ENCODE results near the gene TBC1D22A.

TBC1D22A gene

DNA sequence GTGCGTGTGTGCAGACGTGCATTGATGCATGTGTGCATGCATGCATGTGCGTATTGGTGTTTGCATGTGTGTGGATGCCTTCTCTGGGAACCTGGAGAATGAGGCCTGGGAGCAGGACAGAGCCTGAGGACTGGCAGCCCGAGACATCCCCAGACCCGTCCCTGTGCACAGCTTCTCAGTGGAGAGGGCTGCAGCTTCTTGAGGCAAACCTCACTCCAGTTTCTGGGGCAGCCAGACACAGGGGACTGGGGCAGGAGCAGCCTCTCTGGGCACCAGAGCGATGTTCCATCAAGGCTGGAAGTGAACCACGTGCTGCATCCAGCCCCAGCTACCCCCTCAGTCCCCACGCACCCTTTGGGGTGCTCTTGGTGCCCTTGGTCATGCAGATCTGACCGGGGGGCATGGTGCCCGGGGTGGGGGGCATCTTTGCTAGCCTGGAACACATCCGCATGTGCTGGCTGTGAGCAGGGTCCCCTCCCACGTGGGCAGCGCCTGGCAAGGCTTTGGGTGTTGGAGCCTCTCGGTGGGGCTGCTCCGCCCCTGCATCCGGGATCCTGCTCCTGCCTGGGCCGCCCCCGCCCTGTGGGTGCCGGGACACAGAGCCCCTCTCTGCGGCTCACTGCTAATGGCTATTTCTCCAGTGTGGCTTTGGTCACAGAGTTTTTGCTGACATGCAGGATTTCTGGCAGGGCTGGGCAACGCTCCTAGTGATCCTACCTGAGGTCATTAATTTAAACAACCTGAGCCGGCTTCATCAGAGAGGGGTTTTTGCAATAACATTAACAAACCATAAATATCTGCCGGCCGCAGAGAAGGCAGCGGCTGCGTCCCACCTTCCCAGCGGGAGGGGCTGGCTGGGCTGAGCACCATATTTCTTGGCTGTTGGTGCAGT is 434.7 kb downstream of the TBC1D22A start:
- no peak for DNase-seq

DNA sequence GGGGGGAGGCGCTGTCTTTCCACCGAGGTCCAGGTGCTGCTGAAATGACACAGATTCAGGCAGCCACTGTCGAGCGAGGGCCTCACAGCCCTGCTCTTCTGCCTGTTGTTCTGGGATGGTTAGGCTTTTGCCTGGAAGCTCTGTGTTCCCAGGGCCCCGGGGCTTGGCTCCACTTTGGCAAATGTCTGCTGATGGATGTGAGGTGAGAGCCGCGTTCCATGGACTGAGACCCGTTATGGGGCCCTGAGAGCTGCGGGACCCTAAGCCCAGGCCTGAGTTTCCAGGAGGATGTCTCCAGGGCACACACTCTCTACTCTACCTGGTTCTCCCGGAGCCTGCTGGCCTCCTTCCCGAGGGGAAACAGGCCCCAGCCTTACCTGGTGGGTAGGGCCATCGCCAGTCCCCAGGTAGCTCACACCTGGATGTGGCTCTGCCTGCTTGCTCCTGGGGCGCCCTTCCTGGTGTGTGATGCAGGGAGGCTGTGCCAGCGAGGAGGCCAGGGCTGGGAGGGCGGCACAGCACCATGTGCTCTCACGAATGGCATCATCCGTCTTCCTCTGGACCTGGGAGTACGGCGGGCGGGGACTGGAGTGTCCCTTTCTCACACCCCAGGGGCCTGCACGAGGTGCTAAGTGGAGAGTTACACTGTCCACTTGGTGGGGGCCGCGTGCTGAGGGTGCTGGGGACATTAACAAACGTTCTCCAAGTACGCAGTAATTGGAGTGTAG is 435.5 kb downstream of the TBC1D22A start:
- DNase-seq, result no peak

GRCh38 chr22:47198801-47199251 is 436.4 kb downstream of the TBC1D22A start:
- DNase-seq, result no peak

DNA sequence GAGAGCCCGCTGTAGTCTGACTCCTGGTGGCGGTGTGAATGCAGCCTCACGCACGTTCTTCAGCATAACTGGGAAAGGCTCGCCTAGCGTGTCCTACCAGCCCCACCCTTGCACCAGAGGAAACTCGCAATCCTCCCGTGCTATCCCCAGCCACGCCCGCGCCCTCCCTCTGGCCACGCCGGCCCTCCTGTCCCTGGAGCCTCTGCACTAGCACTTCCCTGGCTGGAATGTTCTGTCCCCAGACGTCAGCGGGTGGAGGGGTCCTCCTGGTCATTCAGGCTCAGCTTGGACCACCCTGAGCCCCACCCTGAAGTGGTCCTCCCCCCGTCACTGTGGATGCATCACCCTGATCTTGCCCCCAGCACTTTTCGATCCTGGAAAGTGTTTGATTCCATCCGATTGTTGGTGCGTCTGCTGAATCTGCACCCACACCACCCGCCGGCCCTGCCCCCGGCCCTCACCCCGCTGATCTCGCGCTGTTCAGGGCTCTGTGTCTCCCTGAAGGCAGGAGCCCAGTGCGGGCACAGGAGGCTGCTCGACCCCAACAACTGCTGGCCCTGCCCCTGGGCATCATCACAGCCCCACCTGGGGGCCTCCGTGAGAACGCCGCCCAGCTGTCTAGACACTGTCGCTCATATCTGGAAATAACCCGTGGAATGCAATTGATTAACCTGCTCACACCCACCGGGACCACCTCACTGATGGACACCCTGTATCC is 437.0 kb downstream of the TBC1D22A start:
- no peak for DNase-seq

DNA sequence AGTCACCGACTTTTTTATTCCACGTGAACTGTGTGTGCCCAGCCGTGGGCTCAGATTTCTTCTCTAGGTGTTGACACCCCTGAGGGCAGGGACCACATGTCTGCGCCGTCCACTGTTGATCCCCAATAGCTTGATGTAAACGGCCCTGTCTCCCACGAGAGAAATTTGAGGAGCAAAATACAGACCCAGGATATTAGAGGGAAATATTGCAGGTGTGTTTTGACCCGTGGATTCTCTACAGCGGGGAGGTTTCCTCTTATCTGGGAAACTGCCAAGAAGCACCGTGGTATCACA is 437.5 kb downstream of the TBC1D22A start:
- DNase-seq, result no peak

GRCh38 chr22:47200273-47201051 is 438.0 kb downstream of the TBC1D22A start:
- no peak for DNase-seq

DNA sequence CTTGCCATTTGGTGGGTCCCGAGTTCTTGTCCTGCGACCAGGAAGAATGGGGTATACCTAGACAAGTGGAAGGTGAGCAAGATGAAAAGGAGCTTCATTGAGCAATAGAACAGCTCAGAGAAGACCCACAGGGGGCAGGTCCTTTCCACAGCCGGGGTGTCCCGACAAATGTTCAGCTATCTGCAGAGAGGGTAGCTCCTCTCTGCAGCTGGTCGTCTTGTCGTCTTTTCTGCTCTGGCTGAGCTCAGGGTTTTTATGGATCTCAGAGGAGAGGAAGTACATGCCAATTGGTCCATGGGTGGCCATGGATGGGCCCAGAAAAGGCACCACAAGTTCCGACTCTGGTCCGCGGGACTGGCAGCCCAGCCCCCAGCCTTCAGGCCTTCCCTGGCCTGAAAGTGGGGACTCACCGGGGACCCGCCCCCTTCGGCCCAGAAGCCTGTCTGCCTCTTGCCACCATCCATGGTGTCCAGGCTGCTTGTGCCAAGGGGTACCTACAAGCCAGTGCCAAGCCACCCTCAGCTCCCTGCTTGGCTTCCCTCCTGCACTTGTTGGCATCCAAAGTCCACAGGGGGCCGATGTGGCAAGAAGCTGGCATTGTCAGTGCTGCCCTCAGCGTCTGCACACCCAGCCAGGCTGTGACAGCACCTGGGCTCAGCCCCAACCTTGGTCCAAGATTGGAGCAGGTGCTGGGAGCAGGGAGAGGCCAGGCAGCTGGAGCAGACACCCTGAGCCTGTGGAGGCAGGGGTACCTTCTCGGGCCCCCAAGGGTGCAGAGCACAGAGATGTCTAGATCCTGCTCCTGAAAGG is 438.9 kb downstream of the TBC1D22A start:
- DNase-seq, result no peak

DNA sequence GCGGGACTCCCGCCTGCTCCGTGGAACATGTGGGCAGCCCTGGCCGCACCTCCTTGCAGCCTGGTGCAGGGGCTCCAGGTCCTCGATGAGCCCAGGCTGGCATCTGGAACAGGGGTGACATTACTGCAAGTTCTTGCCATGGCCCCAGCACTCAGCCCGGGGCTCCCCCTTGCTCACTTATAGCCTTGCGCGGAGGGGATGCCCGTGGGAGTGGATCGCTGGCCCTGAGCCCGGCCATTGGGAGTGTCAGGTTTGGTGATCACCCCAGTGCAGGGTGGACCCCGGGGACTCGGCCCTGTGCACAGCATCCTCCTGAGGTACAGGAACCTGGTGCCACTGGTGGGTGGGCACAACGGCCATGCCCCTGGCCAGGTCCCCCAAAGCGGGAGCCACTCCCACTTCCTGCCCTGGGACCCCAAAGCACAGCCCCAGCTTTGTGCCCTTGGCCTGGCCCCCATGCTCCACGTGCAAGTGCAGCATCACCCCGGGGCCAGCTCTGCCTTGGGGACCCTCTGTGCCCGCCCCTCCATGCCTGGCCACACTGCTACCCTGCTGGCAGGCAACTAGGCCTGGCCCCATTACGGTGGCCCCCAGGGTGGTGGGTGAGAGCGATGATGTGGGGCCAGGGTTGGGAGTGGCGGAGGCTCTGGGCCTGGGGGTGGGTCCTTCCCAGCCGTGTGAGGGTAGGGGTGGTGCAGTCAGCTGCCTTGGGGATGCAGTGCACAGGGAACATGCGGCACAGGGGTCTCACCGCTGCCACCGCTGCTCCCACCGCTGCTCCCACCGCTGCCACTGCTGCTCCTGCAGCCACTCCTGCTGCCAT is 439.8 kb downstream of the TBC1D22A start:
- no peak for DNase-seq

GRCh38 chr22:47202819-47203553 is 440.5 kb downstream of the TBC1D22A start:
- DNase-seq, result no peak

DNA sequence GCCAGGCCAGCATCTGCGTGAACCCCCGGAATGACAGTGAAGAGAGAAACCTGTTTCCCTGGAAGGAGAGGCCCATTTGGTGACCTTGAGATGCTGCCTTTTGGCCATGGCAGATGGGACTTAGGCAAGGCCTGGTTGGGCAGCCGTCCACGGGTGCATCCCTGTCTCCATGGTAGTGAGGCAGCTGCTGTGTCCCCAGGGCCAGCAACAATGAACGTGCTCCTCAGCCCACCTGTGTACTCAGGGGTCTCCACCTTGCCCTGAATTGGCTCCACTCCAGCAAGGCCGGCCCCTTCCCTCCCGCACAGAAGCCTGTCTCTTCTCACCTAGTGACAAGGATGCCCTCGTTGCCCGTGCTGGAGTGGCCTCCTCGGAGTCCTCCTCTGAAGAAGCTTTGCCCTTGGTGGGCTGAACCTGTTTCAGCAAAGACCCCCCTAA is 441.1 kb downstream of the TBC1D22A start:
- DNase-seq, result no peak

DNA sequence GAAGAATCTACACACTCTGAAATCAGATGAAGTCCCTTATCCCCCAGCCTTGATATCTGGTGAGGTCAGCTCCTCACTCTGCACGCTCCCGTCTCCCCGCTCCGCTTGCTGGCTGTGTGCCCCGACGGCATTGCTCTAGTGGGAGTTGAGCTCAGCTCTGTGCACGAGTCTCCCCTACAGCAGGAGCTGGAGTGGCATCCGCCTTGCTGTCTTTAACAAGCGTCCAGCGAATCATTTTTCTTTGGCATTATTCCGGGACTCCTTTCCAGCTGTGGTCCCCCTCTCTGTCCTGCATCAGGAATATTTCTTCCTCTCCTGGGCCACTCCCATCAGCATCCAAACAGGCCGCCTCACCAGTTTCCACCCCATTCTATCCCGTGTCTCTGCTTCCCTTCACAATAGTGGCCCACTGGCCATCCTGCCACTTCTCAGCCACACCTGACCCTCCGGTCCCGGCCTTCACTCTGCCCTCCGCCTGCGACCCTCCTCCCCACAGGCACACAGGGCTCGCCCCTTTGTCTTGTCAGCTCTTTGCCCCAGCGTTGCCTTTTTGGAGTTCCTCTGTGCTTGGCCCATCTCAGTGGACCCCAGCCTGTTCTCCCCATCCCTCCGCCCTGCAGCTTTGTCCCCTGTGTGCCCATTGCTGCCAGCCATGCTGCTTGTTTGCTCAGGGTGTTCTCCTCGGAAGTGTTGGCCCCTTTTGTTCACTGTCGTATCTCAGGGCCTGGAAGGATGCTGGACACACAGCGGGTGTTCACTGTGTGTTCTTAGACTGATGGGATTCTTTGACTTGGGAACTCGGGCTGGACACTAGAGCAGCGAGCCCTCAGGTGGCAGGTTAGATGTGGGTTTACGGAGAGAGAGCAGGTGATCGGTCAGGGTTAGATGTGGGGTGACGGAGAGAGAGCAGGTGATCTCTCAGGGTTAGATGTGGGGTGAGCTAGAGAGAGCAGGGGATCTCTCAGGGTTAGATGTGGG is 441.8 kb downstream of the TBC1D22A start:
- DNase-seq, result no peak

DNA sequence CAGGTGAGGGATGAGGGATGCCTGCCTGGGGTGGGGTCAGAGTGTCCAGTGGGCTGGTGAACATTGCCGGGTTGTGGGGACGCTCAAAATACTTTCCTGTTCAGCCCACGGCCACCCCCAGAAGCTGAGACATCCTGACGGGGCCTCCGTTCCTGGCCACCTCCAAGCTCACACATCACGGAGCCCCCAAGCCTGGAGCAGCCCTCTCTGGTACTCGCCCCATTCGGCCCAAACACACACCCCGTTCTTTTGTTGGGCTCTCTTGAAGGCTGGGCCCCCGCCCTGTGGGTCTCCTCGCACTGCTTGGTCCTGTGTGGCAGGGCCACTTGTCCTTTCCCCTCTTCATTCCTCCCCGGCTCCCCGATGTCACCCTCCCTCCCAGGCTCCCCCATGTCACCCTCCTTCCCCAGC is 442.6 kb downstream of the TBC1D22A start:
- DNase-seq, result no peak

DNA sequence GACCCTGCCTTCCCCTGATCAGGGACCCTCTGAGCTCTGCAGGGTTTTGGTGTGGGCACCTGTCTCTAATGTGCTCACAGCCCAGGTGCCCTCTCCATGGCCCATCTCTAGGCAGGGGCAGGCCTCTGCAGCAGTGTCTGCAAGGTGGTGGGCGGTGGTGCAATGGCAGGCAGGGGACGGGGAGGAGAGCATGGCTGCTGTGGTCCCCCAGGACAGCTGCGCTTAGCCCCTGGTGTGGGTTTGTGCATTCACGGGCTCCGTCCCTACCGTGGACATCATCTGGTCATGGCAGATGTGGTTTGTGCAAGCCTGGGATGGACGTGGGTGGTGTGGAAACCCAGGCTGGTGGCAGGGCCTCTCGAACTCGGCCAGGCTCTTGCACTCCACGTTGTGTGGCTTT is 443.1 kb downstream of the TBC1D22A start:
- DNase-seq, result no peak

GRCh38 chr22:47206164-47206563 is 443.7 kb downstream of the TBC1D22A start:
- no peak for DNase-seq

- no peak for DNase-seq
Observed at GRCh38 chr22:47206666-47207218, 444.3 kb downstream of the TBC1D22A start.

GRCh38 chr22:47207387-47207786 is 444.9 kb downstream of the TBC1D22A start:
- DNase-seq, result no peak

GRCh38 chr22:47207846-47208554 is 445.6 kb downstream of the TBC1D22A start:
- DNase-seq, result no peak

DNA sequence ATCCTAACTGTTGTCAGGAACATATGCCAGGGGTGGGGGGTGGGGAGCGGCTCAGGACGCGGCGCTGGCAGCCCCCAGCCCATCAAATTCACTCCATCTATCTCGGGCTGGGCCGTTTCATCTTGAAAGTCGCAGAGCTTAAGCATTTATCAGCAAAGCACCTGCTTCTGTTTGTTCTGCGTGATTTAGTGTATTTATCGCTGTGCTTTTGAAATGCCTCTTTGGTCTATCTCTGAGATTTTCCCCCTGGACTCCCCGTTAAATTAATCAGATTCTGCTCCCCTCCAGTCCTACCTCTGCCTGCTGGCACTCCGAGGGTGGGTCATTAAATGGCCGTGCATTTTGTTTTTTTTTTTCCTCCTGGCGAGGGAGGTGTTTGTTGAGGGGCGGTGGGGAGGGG is 446.2 kb downstream of the TBC1D22A start:
- DNase-seq, result no peak
